ENCODE results near the gene CDKAL1.

- TF ChIP-seq JUND (IDR thresholded peaks at IDR 0.05; ENCODE audit: low read depth, low read length) (no peak), CTCF (IDR thresholded peaks at IDR 0.05 in 2 of 3, conservative IDR thresholded peaks at IDR 0.05 in 1 of 3; ENCODE audit: control insufficient read depth in 2 of 3, extremely low read depth in 1 of 3, insufficient read depth in 1 of 3, low read depth in 3 of 3, low read length in 3 of 3) (no peak)
These were observed 551.0 kb downstream of the CDKAL1 start for GRCh38 chr6:21085211-21085610.
